ENCODE measurements around the gene TUBB1. TPM values are rescaled to one million over a fixed set of nuclear protein-coding genes. Genes with fewer than 3 reads are reported as not detected.

The TUBB1 gene
- total and polyA plus RNA-seq, 2 of the 4 experiments (the other 2 are of a cell fraction), result not detected

GRCh38 chr20:58986968-58987517 lies 32.2 kb upstream of the TUBB1 start:
- Histone ChIP-seq H3K4ac (ENCODE audit: low read depth, low read length) (no peak overlapping the region), H2BK5ac (ENCODE audit: low read depth, low read length, poor library complexity, severe bottlenecking) (no peak overlapping the region), H3K4me1 (ENCODE audit: control insufficient read depth, insufficient read depth, low read length) (peaks cover 7% of the 10 kb centered on the region; the same call in 1 of the 2 replicates), H3K9me3 (ENCODE audit: control insufficient read depth, insufficient read depth, low read length) (no peaks in the 10 kb centered on the region), H3K23ac (ENCODE audit: low read depth, low read length) (no peak overlapping the region), H3K27me3 (ENCODE audit: control insufficient read depth, insufficient read depth, low read length) (no peaks in the 10 kb centered on the region), H4K20me1 (ENCODE audit: insufficient read depth, low read length) (peaks cover 24% of the 10 kb centered on the region), H3K56ac (ENCODE audit: extremely low read depth, insufficient read depth, low read length) (no peak overlapping the region), H3K4me2 (ENCODE audit: low read depth, low read length) (no peak overlapping the region), H2AK9ac (replicated peaks; ENCODE audit: low read depth, low read length, poor library complexity) (no peak overlapping the region), H3K9ac (ENCODE audit: low read depth, low read length) (no peak overlapping the region), H3K4me3 (ENCODE audit: insufficient read depth, low read depth, low read length) (no peak overlapping the region), H3K27ac (ENCODE audit: insufficient read depth, low read length) (no peak overlapping the region), H4K8ac (ENCODE audit: low read depth in 2 of 2, low read length in 2 of 2) (no peak overlapping the region), H2BK120ac (ENCODE audit: low read depth, low read length) (no peak overlapping the region), H2BK20ac (ENCODE audit: low read depth, low read length) (no peak overlapping the region), H3K79me1 (ENCODE audit: low read depth in 1 of 2, low read length in 2 of 2) (peaks cover 34 to 67% of the 10 kb centered on the region in 2 experiments), H3K36me3 (ENCODE audit: control insufficient read depth, insufficient read depth, low read length) (peaks cover 41% of the 10 kb centered on the region), H2AK5ac (ENCODE audit: low read depth, low read length) (no peak overlapping the region), H2AFZ (replicated peaks; ENCODE audit: low read length, poor library complexity) (no peak overlapping the region), H2BK15ac (ENCODE audit: low read depth, low read length) (no peak overlapping the region), H3K18ac (ENCODE audit: low read depth, low read length) (no peak overlapping the region), H3K14ac (replicated peaks; ENCODE audit: low read depth, low read length) (no peak overlapping the region), H4K91ac (ENCODE audit: insufficient read depth, low read depth, low read length) (no peak overlapping the region), H4K5ac (ENCODE audit: low read depth, low read length) (no peak overlapping the region), H3K9me1 (ENCODE audit: insufficient read depth, low read length) (peaks cover 25% of the 10 kb centered on the region)
- CTCF ChIA-PET, result interaction anchor here (1.3 kb wide), 1 partner anchor 45 kb away, joined by 3 read pairs; the partner anchor contains the start of gene ATP5F1E
- ATAC-seq (ENCODE audit: low read depth) (no peak), DNase-seq (no peak)
- 70% methylated on average over 2 of the region's 8 CpGs; no CpG with 5 or more reads in 1 of the 2 experiments for WGBS, 2 experiments (ENCODE audit: extremely low coverage in 2 of 2, insufficient read length in 1 of 2)
- dilution Hi-C loops (cut with HindIII; ENCODE audit: low sequenced_read_pairs, unreplicated experiment) (no loop called here), intact Hi-C loops (cut with micrococcal nuclease) (loop anchor here (5.0 kb wide), 1 partner anchor 40 kb away; no protein-coding TSS in a partner anchor), in situ Hi-C loops (cut with MboI; ENCODE audit: low sequenced_read_pairs) (no loop called here)
- no peak for TF ChIP-seq ELK1 (IDR thresholded peaks at IDR 0.05; ENCODE audit: borderline replicate concordance, low read depth, low read length)
- TF ChIP-seq MAFK (IDR thresholded peaks at IDR 0.05; ENCODE audit: low read depth, low read length), result no peak
- no peak for TF ChIP-seq RFX5 (IDR thresholded peaks at IDR 0.05; ENCODE audit: low read depth, low read length)
- TF ChIP-seq POLR2A (IDR thresholded peaks at IDR 0.05; ENCODE audit: low read depth, low read length), result no peak
- TF ChIP-seq SMC3 (IDR thresholded peaks at IDR 0.05; ENCODE audit: low read depth, low read length), result no peak
- TF ChIP-seq CTCF (conservative IDR thresholded peaks at IDR 0.05; ENCODE audit: low read depth, low read length), result no peak
- no peak for TF ChIP-seq NFE2L2 (IDR thresholded peaks at IDR 0.05; ENCODE audit: low read depth, low read length)
- no peak for TF ChIP-seq CHD1 (IDR thresholded peaks at IDR 0.05; ENCODE audit: low read depth, low read length)
- POLR2A ChIA-PET (ENCODE audit: unreplicated experiment), result no interaction called here
- BruUV-seq (replicated peaks), result no TSS peak

Data from IMR-90 (cell line).